ENCODE data around the gene ABCC8. TPM values are rescaled to one million over a fixed set of nuclear protein-coding genes. Genes with fewer than 3 reads are reported as not detected.

The ABCC8 gene
- total and polyA plus RNA-seq, 9 donors = 0.38 to 1.8 (median 0.71) TPM; not detected in 2

DNA sequence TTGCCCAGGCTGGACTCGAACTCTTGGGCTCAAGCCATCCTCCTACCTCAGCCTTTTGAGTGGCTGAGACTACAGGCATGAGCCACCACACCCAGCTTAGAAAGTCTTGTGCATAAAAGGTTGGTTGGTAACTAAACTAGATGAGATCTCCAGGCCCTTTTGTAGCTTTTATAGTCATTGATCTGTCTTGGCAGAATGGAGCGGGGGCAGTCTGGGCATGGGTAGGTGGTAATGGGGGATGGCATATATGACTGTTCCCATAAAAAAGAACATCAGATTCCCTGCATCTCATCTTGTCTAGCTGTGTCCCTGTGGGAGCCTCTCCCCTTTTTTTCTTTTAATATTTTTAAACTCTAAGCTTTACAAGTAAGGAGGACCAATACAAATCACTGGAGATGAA lies 30.2 kb downstream of the ABCC8 start:
- Histone ChIP-seq H3K36me3 (no peaks in the 10 kb centered on the region), H3K9me3 (no peaks in the 10 kb centered on the region), H3K4me1 (ENCODE audit: insufficient read depth) (no peaks in the 10 kb centered on the region), H3K4me3 (no peak overlapping the region), H3K27ac (no peak overlapping the region), H3K27me3 (no peaks in the 10 kb centered on the region)
- TF ChIP-seq, protein P1, sequence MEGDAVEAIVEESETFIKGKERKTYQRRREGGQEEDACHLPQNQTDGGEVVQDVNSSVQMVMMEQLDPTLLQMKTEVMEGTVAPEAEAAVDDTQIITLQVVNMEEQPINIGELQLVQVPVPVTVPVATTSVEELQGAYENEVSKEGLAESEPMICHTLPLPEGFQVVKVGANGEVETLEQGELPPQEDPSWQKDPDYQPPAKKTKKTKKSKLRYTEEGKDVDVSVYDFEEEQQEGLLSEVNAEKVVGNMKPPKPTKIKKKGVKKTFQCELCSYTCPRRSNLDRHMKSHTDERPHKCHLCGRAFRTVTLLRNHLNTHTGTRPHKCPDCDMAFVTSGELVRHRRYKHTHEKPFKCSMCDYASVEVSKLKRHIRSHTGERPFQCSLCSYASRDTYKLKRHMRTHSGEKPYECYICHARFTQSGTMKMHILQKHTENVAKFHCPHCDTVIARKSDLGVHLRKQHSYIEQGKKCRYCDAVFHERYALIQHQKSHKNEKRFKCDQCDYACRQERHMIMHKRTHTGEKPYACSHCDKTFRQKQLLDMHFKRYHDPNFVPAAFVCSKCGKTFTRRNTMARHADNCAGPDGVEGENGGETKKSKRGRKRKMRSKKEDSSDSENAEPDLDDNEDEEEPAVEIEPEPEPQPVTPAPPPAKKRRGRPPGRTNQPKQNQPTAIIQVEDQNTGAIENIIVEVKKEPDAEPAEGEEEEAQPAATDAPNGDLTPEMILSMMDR (IDR thresholded peaks at IDR 0.05) = no peak
- intact Hi-C loops (cut with DNase I) = no loop called here
- DNase-seq = no peak
- 76 to 93% (median 86%) methylated on average over 2 of the region's 2 CpGs for WGBS, 3 donors

DNA sequence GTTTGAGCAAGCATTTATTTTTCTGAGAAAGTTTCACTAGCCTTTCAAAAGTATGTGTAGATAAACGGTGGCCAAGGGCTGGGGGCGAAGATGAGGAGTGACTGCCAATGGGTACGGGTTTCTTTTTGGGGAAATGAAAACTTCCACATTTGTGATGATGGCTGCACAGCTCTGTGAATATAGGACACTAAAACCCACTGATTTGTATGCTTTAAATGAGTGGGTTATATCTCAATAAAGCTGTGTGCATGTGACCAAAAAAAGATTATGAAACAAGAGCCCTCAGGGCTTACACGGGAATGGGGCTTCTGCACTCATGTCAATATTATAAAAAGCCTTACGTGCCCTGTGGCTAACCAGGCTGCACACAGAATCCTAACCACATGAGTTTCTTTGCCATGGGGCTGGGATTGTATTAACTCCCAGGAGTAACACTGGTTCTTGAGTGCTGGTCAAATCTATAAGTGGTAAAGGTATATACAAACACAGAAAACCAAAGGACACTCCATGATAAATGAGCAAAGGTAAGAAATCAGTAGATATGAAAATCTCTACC lies 31.3 kb downstream of the ABCC8 start:
- WGBS, 3 donors = 61 to 69% (median 68%) methylated on average over 5 of the region's 5 CpGs

DNA sequence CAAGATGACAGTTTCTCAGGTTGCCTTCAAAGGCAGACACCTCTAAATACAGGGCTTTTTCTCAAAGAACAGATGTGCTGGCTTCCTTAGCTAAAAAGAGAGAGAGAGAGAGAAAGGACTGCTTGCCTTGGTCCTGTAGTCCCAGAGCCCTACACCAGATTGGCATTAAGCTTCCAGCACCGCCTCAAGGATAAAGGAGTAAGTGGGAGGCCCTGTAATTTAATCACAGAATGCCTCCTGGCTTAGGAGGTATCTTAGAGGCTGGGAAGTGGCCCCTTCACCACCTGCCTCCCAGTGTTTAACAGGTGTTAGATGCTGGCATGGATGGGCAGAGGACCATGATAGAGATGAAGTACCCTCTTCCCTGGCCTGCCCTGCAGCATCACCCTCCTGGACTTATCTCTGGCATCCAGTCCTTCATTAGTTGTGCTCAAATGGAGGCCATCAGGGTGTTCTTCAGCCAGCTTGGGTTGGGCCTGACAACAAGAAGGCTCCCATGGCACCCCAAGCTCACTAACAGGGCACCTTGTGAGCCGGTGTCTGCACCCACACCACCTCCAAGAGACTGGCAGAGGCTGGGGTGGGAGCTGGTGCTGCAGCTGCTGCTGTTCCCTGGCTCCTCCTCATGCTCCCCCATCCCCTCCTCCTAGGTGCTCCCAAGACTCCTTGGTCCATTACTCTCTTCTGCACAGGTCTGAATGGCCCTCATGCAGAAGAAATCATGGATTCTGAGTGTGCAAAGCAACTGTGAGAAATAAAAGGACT lies 32.5 kb downstream of the ABCC8 start:
- WGBS, 3 donors = 66 to 75% (median 68%) methylated on average over 2 of the region's 2 CpGs
- intact Hi-C loops (cut with DNase I) = no loop called here

More for the DNA sequence above, 31.3 kb downstream of the ABCC8 start:
- Histone ChIP-seq H3K27ac (no peak overlapping the region), H3K4me1 (ENCODE audit: insufficient read depth) (no peaks in the 10 kb centered on the region), H3K4me3 (no peak overlapping the region), H3K27me3 (no peaks in the 10 kb centered on the region), H3K9me3 (no peaks in the 10 kb centered on the region), H3K36me3 (no peaks in the 10 kb centered on the region)
- intact Hi-C loops (cut with DNase I) = no loop called here
- TF ChIP-seq POLR2A (IDR thresholded peaks at IDR 0.05) = no peak
- no peak for TF ChIP-seq EP300 (IDR thresholded peaks at IDR 0.05)
- TF ChIP-seq, protein P1 (IDR thresholded peaks at IDR 0.05) = no peak
- DNase-seq = no peak

DNA sequence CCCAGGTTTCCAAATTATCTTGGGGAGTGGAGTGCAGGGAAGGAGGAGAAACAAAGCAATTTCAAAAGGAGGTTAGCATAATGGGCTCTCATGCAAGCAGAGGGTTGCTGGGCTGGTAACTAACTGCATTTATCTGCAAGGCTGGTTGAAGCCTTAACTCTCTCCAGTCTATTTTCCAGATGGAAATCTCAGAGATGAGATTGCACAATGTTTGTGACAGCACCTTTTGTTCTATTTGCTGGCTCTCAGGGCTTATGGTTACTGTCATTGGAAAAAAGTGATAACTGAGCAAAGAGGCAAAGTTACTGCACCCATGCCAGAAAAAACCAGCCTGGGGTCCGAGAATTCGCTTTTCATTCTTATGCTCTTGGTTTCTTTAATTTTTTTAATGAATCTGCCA lies 33.2 kb downstream of the ABCC8 start:
- TF ChIP-seq POLR2A (IDR thresholded peaks at IDR 0.05) = no peak
- TF ChIP-seq, protein P1 (IDR thresholded peaks at IDR 0.05) = no peak
- TF ChIP-seq EP300 (IDR thresholded peaks at IDR 0.05) = no peak
- 70 to 79% (median 78%) methylated on average over 2 of the region's 2 CpGs for WGBS, 3 donors

More for the DNA sequence above, 32.5 kb downstream of the ABCC8 start:
- TF ChIP-seq, protein P1 (IDR thresholded peaks at IDR 0.05) = no peak
- TF ChIP-seq EP300 (IDR thresholded peaks at IDR 0.05) (no peak), POLR2A (IDR thresholded peaks at IDR 0.05) (no peak)
- Histone ChIP-seq H3K4me3 (no peak overlapping the region), H3K4me1 (ENCODE audit: insufficient read depth) (no peaks in the 10 kb centered on the region), H3K27me3 (no peaks in the 10 kb centered on the region), H3K36me3 (no peaks in the 10 kb centered on the region), H3K9me3 (no peaks in the 10 kb centered on the region), H3K27ac (no peak overlapping the region)
- DNase-seq = no peak

More for the DNA sequence above, 33.2 kb downstream of the ABCC8 start:
- intact Hi-C loops (cut with DNase I) = no loop called here
- no peak overlapping the region for H3K4me3 ChIP-seq
- H3K27me3 ChIP-seq = no peaks in the 10 kb centered on the region
- H3K36me3 ChIP-seq = no peaks in the 10 kb centered on the region
- no peak for DNase-seq
- no peak overlapping the region for H3K27ac ChIP-seq
- H3K9me3 ChIP-seq = no peaks in the 10 kb centered on the region
- H3K4me1 ChIP-seq (ENCODE audit: insufficient read depth) = no peaks in the 10 kb centered on the region

All from ovary (tissue), 9 donors.